SH-SY5Y (cell line): ENCODE measurements around the gene PLEKHD1.

Source experiments
- GATA2 ChIP-seq: IDR thresholded peaks from 2 replicates; pipeline ENCODE4 v1.6.1; 2011; ENCODE audit warnings: mild to moderate bottlenecking, low read depth, low read length
- GATA3 ChIP-seq: IDR thresholded peaks from 2 replicates; pipeline ENCODE4 v1.6.1; 2011; ENCODE audit warnings: low read depth, mild to moderate bottlenecking, low read length, moderate library complexity

PLEKHD1 gene

GRCh38 chr14:69572030-69572840 lies 87.7 kb downstream of the PLEKHD1 start:
- TF ChIP-seq GATA3 (no peak), GATA2 (no peak)

GRCh38 chr14:69572841-69573135 lies 88.3 kb downstream of the PLEKHD1 start:
- no peak for TF ChIP-seq GATA3
- TF ChIP-seq GATA2 = no peak

- TF ChIP-seq GATA2 (no peak), GATA3 (no peak)
Measured at GRCh38 chr14:69573205-69573830, 88.8 kb downstream of the PLEKHD1 start.

- TF ChIP-seq GATA2 (no peak), GATA3 (no peak)
Measured at GRCh38 chr14:69573831-69574262, 89.3 kb downstream of the PLEKHD1 start.

GRCh38 chr14:69574263-69574953 lies 89.9 kb downstream of the PLEKHD1 start, which contains the start of gene CCDC177:
TSS of gene CCDC177 (minus strand) at chr14:69574871. CDS start at chr14:69573622, 1,249 bp downstream.
- TF ChIP-seq GATA2 (no peak), GATA3 (no peak)

- TF ChIP-seq GATA2 (no peak), GATA3 (no peak)
Measured at GRCh38 chr14:69574954-69575295, 90.4 kb downstream of the PLEKHD1 start.

- TF ChIP-seq GATA3 = no peak
- no peak for TF ChIP-seq GATA2
Measured at GRCh38 chr14:69579476-69579875, 94.9 kb downstream of the PLEKHD1 start.

GRCh38 chr14:69580009-69580577 lies 95.6 kb downstream of the PLEKHD1 start:
- no peak for TF ChIP-seq GATA2
- no peak for TF ChIP-seq GATA3
